ENCODE results near the gene NOS1.
"Not testable (repeated sequence)": the region's sequence is repeated elsewhere in the genome, so short reads cannot be mapped to it uniquely, and the experiment has no call there.

The NOS1 gene

GRCh38 chr12:117188961-117189724, 172.3 kb downstream of the NOS1 start:
- in situ Hi-C loops (cut with MboI; ENCODE audit: low sequenced_read_pairs), result no loop called here

GRCh38 chr12:117188121-117188665, 173.2 kb downstream of the NOS1 start:
- in situ Hi-C loops (cut with MboI; ENCODE audit: low sequenced_read_pairs), result no loop called here

- in situ Hi-C loops (cut with MboI; ENCODE audit: low sequenced_read_pairs), result no loop called here
Observed at GRCh38 chr12:117187421-117187820, 174.0 kb downstream of the NOS1 start.

GRCh38 chr12:117182866-117183265, 178.6 kb downstream of the NOS1 start:
- in situ Hi-C loops (cut with MboI; ENCODE audit: low sequenced_read_pairs), result no loop called here

- in situ Hi-C loops (cut with MboI; ENCODE audit: low sequenced_read_pairs), result not testable (repeated sequence)
Observed at GRCh38 chr12:117181468-117181843, 180.0 kb downstream of the NOS1 start.

GRCh38 chr12:117180758-117181467, 180.5 kb downstream of the NOS1 start:
- in situ Hi-C loops (cut with MboI; ENCODE audit: low sequenced_read_pairs), result no loop called here

- in situ Hi-C loops (cut with MboI; ENCODE audit: low sequenced_read_pairs), result no loop called here
Observed at GRCh38 chr12:117178745-117179144, 182.7 kb downstream of the NOS1 start.

GRCh38 chr12:117178301-117178700, 183.1 kb downstream of the NOS1 start:
- in situ Hi-C loops (cut with MboI; ENCODE audit: low sequenced_read_pairs), result no loop called here

- in situ Hi-C loops (cut with MboI; ENCODE audit: low sequenced_read_pairs), result no loop called here
Observed at GRCh38 chr12:117172168-117172567, 189.3 kb downstream of the NOS1 start.

GRCh38 chr12:117171499-117172162, 189.8 kb downstream of the NOS1 start:
- in situ Hi-C loops (cut with MboI; ENCODE audit: low sequenced_read_pairs), result no loop called here

- in situ Hi-C loops (cut with MboI; ENCODE audit: low sequenced_read_pairs), result no loop called here
Observed at GRCh38 chr12:117169548-117169947, 191.9 kb downstream of the NOS1 start.

- in situ Hi-C loops (cut with MboI; ENCODE audit: low sequenced_read_pairs), result no loop called here
Observed at GRCh38 chr12:117168976-117169375, 192.4 kb downstream of the NOS1 start.

GRCh38 chr12:117167769-117168168, 193.7 kb downstream of the NOS1 start:
- in situ Hi-C loops (cut with MboI; ENCODE audit: low sequenced_read_pairs), result no loop called here

GRCh38 chr12:117166107-117166506, 195.3 kb downstream of the NOS1 start:
- in situ Hi-C loops (cut with MboI; ENCODE audit: low sequenced_read_pairs), result no loop called here

- in situ Hi-C loops (cut with MboI; ENCODE audit: low sequenced_read_pairs), result no loop called here
Observed at GRCh38 chr12:117165342-117165741, 196.1 kb downstream of the NOS1 start.

- in situ Hi-C loops (cut with MboI; ENCODE audit: low sequenced_read_pairs), result no loop called here
Observed at GRCh38 chr12:117162633-117163032, 198.8 kb downstream of the NOS1 start.

GRCh38 chr12:117162167-117162539, 199.3 kb downstream of the NOS1 start:
- in situ Hi-C loops (cut with MboI; ENCODE audit: low sequenced_read_pairs), result no loop called here

GRCh38 chr12:117161460-117162166, 199.8 kb downstream of the NOS1 start:
- in situ Hi-C loops (cut with MboI; ENCODE audit: low sequenced_read_pairs), result no loop called here

- in situ Hi-C loops (cut with MboI; ENCODE audit: low sequenced_read_pairs), result no loop called here
Observed at GRCh38 chr12:117159674-117160073, 201.8 kb downstream of the NOS1 start.

GRCh38 chr12:117158911-117159553, 202.4 kb downstream of the NOS1 start:
- in situ Hi-C loops (cut with MboI; ENCODE audit: low sequenced_read_pairs), result no loop called here
